Activated T-helper 1 cell treated with anti-CD3 and anti-CD28 coated beads, Interleukin-2, amount 50 U/mL, for 16 hours (primary cell): Measurements from ENCODE around the gene FUZ.

Experiments
- DNase-seq, 2 donors: peaks; one replicate each; pipeline ENCODE4 v3.0.0-alpha.2; 2020; ENCODE audit warnings: low read depth in 1 of 2, low spot score in 1 of 2

Gene FUZ

GRCh38 chr19:49812997-49813861, at the start of gene FUZ:
TSS of gene FUZ (minus strand) at chr19:49813292. CDS start at chr19:49813106, 186 bp downstream.
- peak; percentile 81 to 84 for DNase-seq

GRCh38 chr19:49862391-49863253, 49.5 kb upstream of the FUZ start:
- DNase-seq = no peak

- no peak for DNase-seq
Observed at GRCh38 chr19:49861541-49862378, 48.7 kb upstream of the FUZ start.

GRCh38 chr19:49861107-49861506, 48.0 kb upstream of the FUZ start:
- no peak for DNase-seq

- no peak for DNase-seq
Observed at GRCh38 chr19:49860336-49861102, 47.4 kb upstream of the FUZ start.

- DNase-seq = no peak
Observed at GRCh38 chr19:49859682-49860335, 46.7 kb upstream of the FUZ start.

- no peak for DNase-seq
Observed at GRCh38 chr19:49858088-49858985, 45.2 kb upstream of the FUZ start.

- DNase-seq = no peak
Observed at GRCh38 chr19:49857838-49858087, 44.7 kb upstream of the FUZ start.

- no peak for DNase-seq
Observed at GRCh38 chr19:49857061-49857837, 44.2 kb upstream of the FUZ start.

- DNase-seq = no peak
Observed at GRCh38 chr19:49856574-49857021, 43.5 kb upstream of the FUZ start.

- no peak for DNase-seq
Observed at GRCh38 chr19:49855676-49856573, 42.8 kb upstream of the FUZ start.

GRCh38 chr19:49855277-49855675, 42.2 kb upstream of the FUZ start:
- no peak for DNase-seq

- DNase-seq = no peak
Observed at GRCh38 chr19:49854378-49855263, 41.5 kb upstream of the FUZ start.

GRCh38 chr19:49853852-49854377, 40.8 kb upstream of the FUZ start:
- DNase-seq = no peak

GRCh38 chr19:49852631-49853126, 39.6 kb upstream of the FUZ start:
- no peak for DNase-seq
